ENCODE data around the gene PCNX3.

PCNX3 gene

DNA sequence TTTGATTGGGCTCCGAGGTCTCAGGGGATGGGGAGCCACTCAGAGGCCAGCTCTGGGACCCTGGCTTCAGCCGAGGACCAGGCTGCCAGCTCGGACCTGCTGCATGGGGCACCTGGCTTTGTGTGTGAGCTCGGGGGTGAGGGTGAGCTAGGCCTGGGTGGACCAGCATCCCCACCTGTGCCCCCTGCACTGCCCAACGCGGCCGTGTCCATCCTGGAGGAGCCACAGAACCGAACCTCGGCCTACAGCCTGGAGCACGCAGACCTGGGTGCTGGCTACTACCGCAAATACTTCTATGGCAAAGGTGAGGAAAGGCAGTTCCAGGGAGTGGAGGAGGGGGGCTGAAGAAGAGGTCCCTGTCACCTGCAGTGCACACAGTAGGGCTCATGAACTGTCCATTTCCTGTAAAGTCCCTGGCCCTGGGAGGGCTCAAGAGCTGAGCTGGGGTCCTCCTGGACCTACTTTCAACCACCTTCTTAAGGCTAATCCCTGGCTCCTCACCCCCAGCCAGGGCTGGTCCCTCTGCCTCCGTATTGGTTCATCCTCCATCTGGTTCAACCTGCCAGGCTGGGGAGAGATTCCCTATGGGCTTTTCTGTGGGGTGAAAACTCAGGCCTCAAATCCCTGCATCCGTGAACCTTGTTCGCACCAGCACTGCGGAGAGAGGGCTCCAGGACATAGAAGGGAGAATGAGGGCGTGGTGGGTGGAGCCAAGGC lies 25.9 kb downstream of the PCNX3 start:
- Histone ChIP-seq H3K27ac (peak overlapping the region in 1 of 2 donors; percentile 97), H3K4me3 (peak overlapping the region; percentile 96)
- TF ChIP-seq, protein P1, sequence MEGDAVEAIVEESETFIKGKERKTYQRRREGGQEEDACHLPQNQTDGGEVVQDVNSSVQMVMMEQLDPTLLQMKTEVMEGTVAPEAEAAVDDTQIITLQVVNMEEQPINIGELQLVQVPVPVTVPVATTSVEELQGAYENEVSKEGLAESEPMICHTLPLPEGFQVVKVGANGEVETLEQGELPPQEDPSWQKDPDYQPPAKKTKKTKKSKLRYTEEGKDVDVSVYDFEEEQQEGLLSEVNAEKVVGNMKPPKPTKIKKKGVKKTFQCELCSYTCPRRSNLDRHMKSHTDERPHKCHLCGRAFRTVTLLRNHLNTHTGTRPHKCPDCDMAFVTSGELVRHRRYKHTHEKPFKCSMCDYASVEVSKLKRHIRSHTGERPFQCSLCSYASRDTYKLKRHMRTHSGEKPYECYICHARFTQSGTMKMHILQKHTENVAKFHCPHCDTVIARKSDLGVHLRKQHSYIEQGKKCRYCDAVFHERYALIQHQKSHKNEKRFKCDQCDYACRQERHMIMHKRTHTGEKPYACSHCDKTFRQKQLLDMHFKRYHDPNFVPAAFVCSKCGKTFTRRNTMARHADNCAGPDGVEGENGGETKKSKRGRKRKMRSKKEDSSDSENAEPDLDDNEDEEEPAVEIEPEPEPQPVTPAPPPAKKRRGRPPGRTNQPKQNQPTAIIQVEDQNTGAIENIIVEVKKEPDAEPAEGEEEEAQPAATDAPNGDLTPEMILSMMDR (IDR thresholded peaks at IDR 0.05): no peak
- no peak for DNase-seq (ENCODE audit: low spot score)

DNA sequence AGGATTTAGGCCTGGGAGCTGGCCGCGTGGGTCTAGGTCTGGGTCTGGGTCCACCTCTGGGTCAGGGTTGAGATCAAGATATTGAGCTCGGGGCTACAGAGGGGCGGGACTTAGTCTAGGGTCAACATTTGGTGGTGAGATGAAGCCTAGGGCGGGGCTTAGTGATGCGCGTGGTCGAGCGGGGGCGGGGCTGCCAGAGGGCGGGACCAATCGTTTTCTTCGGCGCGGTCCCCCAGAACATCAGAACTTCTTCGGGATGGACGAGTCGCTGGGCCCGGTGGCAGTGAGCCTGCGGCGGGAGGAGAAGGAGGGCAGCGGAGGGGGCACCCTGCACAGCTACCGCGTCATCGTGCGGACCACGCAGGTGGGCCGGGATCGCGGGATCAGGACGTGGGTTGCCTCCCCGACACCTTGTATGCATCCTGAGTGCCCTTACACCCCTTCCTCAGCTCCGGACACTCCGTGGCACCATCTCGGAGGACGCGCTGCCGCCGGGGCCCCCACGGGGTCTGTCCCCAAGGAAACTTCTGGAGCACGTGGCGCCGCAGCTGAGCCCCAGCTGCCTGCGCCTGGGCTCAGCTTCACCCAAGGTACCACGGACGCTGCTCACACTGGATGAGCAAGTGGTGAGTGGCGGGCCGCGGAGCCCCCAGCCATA lies 26.6 kb downstream of the PCNX3 start:
- peak overlapping the region in 1 of 2 donors; percentile 97 for H3K27ac ChIP-seq
- DNase-seq (ENCODE audit: low spot score): no peak
- H3K4me3 ChIP-seq: peak overlapping the region; percentile 96
- TF ChIP-seq, protein P1 (IDR thresholded peaks at IDR 0.05): no peak

DNA sequence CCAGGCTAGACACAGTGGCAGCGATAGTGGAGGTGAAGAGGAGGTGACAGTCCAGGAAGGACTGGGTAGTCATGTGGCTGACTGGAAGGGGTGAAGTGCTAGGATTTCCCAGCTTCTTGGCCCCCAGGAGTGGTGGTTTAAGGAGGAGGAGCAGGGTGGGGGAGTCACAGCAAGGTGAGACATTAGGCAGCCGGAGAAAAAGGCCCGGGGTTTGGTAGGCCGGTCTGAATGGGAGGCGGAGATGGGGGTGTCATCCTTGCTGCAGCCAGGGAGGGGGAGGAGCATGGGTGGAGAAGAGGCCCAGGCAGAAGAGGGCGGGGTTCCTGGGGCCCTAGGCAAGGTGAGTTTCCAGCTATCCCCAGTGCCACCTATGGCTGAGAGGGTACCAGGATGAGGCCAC lies 28.4 kb downstream of the PCNX3 start:
- no peak overlapping the region for H3K27ac ChIP-seq
- no peak for DNase-seq (ENCODE audit: low spot score)
- H3K4me3 ChIP-seq: no peak overlapping the region
- TF ChIP-seq, protein P1 (IDR thresholded peaks at IDR 0.05): no peak

DNA sequence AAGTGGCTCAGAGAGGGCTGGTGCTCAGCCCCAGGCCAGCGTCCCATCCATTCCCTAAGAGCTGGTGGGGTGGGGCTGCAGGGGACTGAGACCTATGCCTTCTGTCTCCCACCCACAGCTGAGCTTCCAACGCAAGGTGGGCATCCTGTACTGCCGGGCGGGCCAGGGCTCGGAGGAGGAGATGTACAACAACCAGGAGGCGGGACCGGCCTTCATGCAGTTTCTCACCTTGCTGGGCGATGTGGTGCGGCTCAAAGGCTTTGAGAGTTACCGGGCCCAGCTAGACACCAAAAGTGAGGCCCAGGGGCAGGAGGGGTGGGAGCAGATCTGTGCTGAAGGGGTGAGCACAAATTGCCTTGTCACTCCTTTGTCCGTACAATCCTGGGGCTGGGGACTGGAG lies 29.3 kb downstream of the PCNX3 start:
- H3K27ac ChIP-seq: no peak overlapping the region
- TF ChIP-seq, protein P1 (IDR thresholded peaks at IDR 0.05): no peak
- DNase-seq (ENCODE audit: low spot score): no peak

DNA sequence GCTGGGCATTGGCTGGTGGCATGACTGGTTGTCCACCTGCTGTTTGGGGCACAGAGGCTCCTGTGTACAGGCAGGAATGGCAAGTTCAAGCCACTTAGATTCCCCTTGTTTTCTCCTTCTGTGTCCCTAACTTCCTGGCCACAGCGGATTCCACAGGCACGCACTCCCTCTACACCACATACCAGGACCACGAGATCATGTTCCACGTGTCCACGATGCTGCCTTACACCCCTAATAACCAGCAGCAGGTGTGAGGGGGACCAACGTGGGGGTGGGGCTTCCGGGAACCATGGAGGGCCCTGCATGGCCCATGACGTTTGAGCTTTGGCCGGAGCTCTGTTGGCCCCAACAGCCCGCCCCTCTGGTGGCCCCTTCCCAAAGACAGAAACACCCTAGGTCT lies 30.1 kb downstream of the PCNX3 start:
- DNase-seq (ENCODE audit: low spot score): no peak
- H3K4me3 ChIP-seq: no peak overlapping the region
- TF ChIP-seq, protein P1 (IDR thresholded peaks at IDR 0.05): no peak
- H3K27ac ChIP-seq: peak overlapping the region in 1 of 2 donors; percentile 16

More for the DNA sequence above, 29.3 kb downstream of the PCNX3 start:
- H3K4me3 ChIP-seq: no peak overlapping the region

DNA sequence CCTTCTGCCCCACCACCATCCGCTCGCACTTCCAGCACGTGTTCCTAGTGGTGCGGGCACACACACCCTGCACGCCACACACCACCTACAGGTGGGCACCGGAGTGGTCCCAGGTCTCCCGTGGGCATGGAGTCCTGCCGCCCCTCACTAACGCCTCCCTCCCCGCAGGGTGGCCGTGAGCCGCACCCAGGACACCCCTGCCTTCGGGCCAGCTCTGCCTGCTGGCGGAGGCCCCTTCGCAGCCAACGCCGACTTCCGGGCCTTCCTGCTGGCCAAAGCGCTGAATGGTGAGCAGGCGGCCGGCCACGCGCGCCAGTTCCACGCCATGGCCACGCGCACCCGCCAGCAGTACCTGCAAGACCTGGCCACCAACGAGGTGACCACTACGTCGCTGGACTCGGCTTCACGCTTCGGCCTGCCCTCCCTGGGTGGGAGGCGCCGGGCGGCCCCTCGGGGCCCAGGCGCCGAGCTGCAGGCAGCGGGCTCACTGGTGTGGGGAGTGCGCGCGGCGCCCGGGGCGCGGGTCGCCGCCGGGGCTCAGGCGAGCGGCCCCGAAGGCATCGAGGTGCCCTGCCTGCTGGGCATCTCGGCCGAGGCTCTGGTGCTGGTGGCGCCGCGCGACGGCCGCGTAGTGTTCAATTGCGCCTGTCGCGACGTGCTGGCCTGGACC lies 30.8 kb downstream of the PCNX3 start:
- Histone ChIP-seq H3K4me3 (no peak overlapping the region), H3K27ac (peak overlapping the region in 1 of 2 donors; percentile 72)
- DNase-seq (ENCODE audit: low spot score): no peak
- TF ChIP-seq, protein P1 (IDR thresholded peaks at IDR 0.05): no peak
